GM18502 (cell line): ENCODE results near the gene ARMCX2.
"Not testable (repeated sequence)": the region's sequence is repeated elsewhere in the genome, so short reads cannot be mapped to it uniquely, and the experiment has no call there.

Source experiments
- ATAC-seq: cut with Tn5 transposase; IDR thresholded peaks from one replicate; pipeline ENCODE4 v1.9.1; 2021; ENCODE audit warnings: mild to moderate bottlenecking; ENCODE audit not compliant: unreplicated experiment, poor library complexity

Gene ARMCX2

GRCh38 chrX:101659601-101660063 lies at the start of gene ARMCX2:
TSS of gene ARMCX2 (minus strand) at chrX:101659850. CDS start at chrX:101657588, 2,262 bp downstream.
- ATAC-seq: peak; percentile 63

- no peak for ATAC-seq
Measured at GRCh38 chrX:101709384-101709783, 49.7 kb upstream of the ARMCX2 start.

DNA sequence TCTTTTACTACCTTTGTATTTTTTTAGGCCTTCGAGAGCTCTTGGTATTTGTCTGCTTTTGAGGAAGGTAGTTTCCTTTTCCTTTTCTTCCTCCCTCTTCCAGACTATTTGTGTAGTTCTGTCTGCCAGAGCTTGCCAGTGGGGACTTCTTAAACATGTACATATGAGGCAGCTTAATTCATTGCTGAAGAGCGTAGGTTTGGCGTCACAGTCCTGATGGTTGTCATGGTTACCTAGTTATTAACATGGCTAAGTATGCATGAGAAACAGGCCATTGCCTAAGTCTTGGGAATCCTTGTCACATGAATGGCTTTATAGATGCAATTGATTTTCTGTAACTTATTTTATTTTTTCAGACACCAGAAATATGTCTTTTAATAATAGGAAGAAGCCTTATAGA lies 48.5 kb upstream of the ARMCX2 start:
- no peak for ATAC-seq

- peak; percentile 81 for ATAC-seq
Measured at GRCh38 chrX:101693476-101693875, 33.8 kb upstream of the ARMCX2 start.

GRCh38 chrX:101691835-101692234 lies 32.2 kb upstream of the ARMCX2 start:
- no peak for ATAC-seq

DNA sequence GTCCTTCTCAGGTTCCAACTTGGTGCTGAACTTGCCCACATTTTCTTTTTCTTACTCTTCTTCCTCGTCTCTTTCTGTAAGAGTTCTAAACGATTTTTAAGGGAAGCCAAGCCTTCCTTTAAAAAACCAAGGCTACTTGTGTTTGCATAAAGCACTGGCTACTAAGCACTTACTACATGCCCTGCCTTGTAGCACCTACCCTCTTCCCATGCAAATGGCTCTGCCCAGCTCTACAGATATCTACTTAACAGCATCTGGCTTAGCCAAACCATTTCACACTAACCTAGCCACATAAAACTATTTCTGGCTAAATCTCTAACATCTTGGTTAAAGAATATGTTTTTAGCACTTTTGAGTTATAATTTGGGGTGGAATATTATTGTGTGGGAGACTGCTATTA lies 26.9 kb upstream of the ARMCX2 start:
- ATAC-seq: no peak

DNA sequence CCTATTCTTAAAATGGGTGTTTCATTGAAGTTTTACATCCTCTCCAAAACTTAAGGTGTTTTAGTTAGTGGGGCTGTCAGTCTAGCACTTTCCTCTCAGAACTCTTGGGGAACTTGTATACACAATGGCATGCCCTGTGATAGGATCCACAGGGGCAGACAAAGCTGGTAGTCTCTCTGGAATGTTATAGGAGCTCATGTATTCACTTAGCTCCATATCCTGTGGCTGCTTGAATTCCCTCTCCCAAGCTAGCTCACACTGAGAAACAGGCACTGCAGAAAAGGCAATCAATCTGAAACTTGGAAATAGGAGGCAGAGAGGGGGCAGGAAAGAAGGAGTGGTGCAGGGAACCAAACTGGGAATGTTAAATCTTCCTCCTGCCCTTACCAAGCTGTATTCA lies 26.3 kb upstream of the ARMCX2 start:
- ATAC-seq: no peak

GRCh38 chrX:101682723-101683122 lies 23.1 kb upstream of the ARMCX2 start:
- no peak for ATAC-seq

GRCh38 chrX:101677028-101677427 lies 17.4 kb upstream of the ARMCX2 start:
- peak; percentile 80 for ATAC-seq

DNA sequence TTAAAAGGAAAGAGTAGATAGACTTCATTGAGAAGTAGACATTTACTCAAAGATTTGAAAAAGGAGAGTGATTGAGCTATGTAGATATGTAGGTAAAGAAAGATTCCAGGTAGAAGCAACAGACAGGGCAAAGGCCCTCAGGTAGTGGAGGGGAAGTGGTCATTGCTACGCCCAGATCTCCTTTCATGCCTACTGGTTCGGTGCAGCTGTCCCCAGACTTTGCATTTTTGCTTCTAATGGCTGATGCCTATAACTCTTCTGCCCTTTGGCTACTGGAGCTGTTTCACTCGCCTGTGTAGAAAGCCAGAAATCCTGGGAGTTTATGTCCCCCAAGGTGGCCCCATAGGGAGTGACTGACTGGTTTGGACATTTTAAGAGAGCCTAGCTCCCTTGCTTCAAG lies 16.9 kb upstream of the ARMCX2 start:
- peak; percentile 24 for ATAC-seq

GRCh38 chrX:101668143-101668542 lies 8.5 kb upstream of the ARMCX2 start:
- no peak for ATAC-seq

DNA sequence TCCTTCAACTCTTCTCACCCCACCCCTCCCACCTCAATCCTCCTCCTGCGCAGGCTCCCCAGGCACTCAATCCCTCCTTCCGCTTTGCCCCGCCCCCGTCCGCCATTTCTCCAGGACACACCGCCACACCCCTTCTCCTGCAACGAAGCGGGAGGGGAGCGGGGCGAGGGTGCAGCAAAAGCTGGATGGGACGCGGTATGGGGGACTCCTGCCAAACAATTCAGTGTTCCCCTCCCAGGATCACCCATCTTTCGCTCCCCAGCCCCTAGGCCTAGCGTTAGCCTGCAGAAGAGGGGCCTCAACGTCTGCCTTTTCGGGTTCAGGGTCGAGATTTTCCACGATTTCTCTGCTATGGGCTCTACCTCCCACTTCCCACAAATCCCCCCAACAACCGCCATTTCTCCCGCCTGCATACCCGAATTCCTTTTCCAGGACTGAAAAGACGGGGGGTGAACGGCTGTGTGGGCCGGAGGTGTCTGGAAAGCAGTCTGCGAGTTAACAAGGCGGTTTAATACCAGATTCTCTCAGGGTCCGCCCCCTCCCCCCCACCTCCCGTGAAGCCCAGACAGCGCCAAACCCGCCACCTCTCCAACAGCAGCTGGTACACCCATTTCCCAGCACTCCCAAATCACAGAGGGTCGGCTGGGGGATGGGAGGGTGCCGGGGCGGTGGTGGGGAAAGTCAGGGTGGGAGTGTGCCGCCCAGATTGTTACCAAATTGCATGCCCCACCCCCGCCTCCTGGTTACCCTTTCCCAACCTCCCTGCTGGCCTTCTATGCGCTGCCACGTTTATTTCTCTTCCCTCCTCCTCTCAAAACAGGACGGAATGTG lies 774 bp downstream of the ARMCX2 start:
- peak; percentile 81 for ATAC-seq

DNA sequence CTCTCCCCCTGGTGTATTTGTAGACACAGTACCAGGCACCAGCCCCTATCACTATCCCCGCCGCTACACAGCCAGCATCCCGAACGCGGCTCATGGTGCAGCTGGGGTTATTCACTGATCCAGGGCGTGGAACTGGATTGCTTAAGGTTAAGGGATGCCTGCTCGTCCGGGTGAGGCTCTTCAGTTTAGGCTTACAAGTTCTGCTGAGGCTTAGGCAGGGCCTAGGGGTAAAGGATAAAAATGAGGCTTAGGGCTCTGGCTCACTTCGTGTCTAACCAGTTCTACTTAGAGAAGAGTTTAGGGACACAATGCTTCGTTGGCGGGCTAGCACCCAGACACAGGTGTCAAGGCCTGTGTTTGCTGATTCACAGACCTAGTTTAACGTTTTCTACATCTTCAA lies 2.2 kb downstream of the ARMCX2 start:
- no peak for ATAC-seq

- no peak for ATAC-seq
Measured at GRCh38 chrX:101656817-101657216, 2.8 kb downstream of the ARMCX2 start.

DNA sequence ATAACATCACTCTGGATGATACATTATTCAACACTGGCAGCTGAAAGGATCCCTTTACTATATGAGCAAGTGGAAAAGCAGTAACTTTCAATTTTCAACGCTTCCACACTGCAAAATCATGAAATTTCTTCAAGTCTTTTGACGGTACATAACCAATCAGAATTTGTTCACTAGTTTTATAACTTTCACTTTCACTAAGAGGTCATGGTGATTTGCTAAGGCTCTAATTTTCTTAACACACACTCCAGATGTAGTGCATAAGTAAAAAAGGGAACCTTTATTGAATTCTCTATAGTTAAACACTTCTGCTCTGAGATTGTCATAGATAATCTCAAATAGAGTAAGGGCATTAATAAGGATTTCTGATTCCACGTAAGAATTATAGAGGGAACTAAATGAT lies 4.1 kb downstream of the ARMCX2 start:
- ATAC-seq: no peak

DNA sequence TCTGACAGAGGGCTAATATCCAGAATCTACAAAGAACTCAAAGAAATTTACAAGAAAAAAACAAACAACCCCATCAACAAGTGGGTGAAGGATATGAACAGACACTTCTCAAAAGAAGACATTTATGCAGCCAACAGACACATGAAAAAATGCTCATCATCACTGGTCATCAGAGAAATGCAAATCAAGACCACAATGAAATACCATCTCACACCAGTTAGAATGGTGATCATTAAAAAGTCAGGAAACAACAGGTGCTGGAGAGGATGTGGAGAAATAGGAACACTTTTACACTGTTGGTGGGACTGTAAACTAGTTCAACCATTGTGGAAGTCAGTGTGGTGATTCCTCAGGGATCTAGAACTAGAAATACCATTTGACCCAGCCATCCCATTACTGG lies 11.9 kb downstream of the ARMCX2 start:
- not testable (repeated sequence) for ATAC-seq

GRCh38 chrX:101642093-101642492 lies 17.6 kb downstream of the ARMCX2 start:
- ATAC-seq: no peak

GRCh38 chrX:101639583-101639982 lies 20.1 kb downstream of the ARMCX2 start:
- no peak for ATAC-seq

DNA sequence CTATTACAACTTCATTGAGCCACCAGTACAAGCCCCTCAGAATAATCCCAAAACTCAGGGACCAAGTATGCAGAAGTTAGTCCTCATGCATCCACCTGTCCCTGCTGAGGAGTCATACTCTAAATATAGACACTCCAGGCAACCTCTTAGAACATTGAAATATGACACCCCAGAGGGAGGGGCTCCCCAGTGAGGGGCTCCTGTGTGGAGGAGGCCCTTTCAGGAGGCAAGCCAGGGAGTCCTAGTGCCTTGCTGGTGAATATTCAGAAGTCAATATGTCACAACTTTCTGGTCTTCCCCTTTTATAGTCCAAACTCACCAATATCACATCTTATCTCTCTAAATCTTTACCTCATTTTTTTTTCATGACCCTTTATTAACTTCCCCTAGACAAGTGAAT lies 40.3 kb downstream of the ARMCX2 start:
- ATAC-seq: peak; percentile 38

DNA sequence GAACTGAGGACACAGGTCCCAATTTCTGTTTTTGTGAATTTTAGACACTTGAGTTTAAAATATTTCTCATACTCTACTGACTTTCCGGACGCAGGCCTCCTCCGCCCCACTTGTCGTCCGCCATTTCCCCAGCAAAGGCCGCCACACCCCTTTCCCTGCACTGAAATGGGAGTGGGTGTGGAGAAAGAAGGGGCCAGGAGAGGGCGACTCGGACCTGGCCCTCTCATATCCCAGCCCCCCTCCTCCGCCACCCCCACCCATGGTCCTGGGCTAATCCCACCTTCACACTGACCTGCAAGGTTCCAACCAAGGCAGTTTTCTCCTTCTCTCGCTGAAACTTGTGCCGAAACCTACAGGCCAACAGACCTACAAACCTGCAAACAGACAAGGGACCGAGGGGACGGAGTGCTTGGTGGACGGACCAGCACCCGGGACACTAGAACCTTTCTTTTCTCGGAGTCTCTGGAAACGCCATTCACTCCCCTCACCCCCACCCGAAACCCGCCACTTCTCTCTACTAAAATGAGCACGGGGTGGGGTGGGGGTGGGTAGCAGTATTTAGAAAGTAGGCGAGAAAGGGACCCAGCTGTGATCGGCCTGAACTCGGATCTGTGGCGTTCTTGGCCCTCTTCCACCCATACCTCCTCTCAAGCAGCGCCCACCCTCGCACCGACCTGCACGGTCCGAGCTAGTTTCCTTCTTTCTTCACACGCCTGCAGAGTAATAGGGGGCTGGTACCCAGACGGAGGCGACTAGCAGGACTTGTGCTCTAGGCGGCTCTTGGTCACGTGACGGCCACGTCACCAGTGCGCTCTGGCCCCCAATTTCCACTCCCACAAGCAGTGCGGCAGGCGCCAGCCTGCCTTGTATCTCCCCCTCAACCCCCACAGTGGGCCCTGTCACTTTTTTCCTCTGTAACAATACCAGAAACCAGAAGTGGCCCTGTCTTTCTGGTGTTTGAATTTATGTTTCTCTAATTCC lies 42.1 kb downstream of the ARMCX2 start, which contains the start of gene ARMCX6:
TSS of gene ARMCX6 (minus strand) at position 790 of the 981 bp plus-strand sequence. CDS start 1,380 bp downstream, outside the sequence.
- ATAC-seq: peak; percentile 91

DNA sequence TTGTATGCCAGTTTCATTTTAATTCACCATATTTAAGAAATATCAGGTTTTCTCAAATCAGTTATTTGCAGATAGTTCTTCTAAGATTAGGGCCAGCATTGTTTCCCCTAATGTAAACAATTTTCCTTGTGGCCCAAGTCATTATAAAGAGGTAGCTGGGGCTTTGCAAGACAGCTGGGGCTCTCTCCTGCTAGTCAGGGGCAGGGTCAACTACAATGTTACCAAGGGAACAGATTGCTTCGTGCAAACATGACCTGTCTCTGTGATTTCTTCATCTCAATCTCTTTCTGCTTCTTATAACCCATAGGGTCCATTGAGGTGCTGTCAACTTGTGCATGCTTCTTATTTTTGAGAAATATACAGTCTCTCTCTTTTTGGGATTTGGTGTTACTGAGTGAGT lies 53.9 kb downstream of the ARMCX2 start:
- no peak for ATAC-seq
